ENCODE results near the gene RPP25L.

GRCh38 chr9:34571481-34571810 is 40.5 kb downstream of the RPP25L start:
- TF ChIP-seq CTCF (conservative IDR thresholded peaks at IDR 0.05 in 1 of 2, IDR thresholded peaks at IDR 0.05 in 1 of 2; ENCODE audit: low read depth in 1 of 2, low read length in 2 of 2) (no peak), EZH2 (IDR thresholded peaks at IDR 0.05; ENCODE audit: low read length, missing control alignments) (no peak)

All from fibroblast of lung (primary cell).